T follicular helper cell (primary cell): ENCODE results near the gene HEBP2.
A peak's percentile ranks its signal among the peaks of the same experiment; 100 is the strongest.

ENCODE experiments used
- DNase-seq: peaks from one replicate; pipeline ENCODE4 v3.0.0-alpha.2; 2020; ENCODE audit warnings: low read depth

The HEBP2 gene

GRCh38 chr6:138397128-138398122 lies 6.6 kb upstream of the HEBP2 start:
- no peak for DNase-seq

- DNase-seq: no peak
Observed at GRCh38 chr6:138400326-138400725, 3.7 kb upstream of the HEBP2 start.

- no peak for DNase-seq
Observed at GRCh38 chr6:138401960-138402837, 1.8 kb upstream of the HEBP2 start.

GRCh38 chr6:138402838-138403187 lies 1.2 kb upstream of the HEBP2 start:
- DNase-seq: no peak

GRCh38 chr6:138403324-138403800 lies 661 bp upstream of the HEBP2 start:
- DNase-seq: no peak

GRCh38 chr6:138404666-138405337 lies 779 bp downstream of the HEBP2 start:
- peak; percentile 9 for DNase-seq

GRCh38 chr6:138405816-138406413 lies 1.9 kb downstream of the HEBP2 start:
- no peak for DNase-seq

GRCh38 chr6:138406443-138406842 lies 2.4 kb downstream of the HEBP2 start:
- DNase-seq: no peak

GRCh38 chr6:138410048-138410735 lies 6.2 kb downstream of the HEBP2 start:
- DNase-seq: no peak

GRCh38 chr6:138410972-138411880 lies 7.2 kb downstream of the HEBP2 start:
- DNase-seq: no peak

GRCh38 chr6:138415125-138415524 lies 11.1 kb downstream of the HEBP2 start:
- no peak for DNase-seq

GRCh38 chr6:138416206-138416605 lies 12.2 kb downstream of the HEBP2 start:
- no peak for DNase-seq

- DNase-seq: no peak
Observed at GRCh38 chr6:138417493-138418117, 13.6 kb downstream of the HEBP2 start.

- DNase-seq: no peak
Observed at GRCh38 chr6:138418118-138418742, 14.2 kb downstream of the HEBP2 start.

GRCh38 chr6:138419766-138420165 lies 15.7 kb downstream of the HEBP2 start:
- no peak for DNase-seq

GRCh38 chr6:138420356-138420755 lies 16.3 kb downstream of the HEBP2 start:
- DNase-seq: no peak

GRCh38 chr6:138421089-138421488 lies 17.1 kb downstream of the HEBP2 start:
- no peak for DNase-seq

GRCh38 chr6:138421608-138422007 lies 17.6 kb downstream of the HEBP2 start:
- no peak for DNase-seq

- no peak for DNase-seq
Observed at GRCh38 chr6:138422861-138423260, 18.8 kb downstream of the HEBP2 start.
